SJCRH30 (cell line): ENCODE results near the gene BMP7. TPM values are rescaled to one million over a fixed set of nuclear protein-coding genes. Genes with fewer than 3 reads are reported as not detected.

ENCODE experiments used
- DNase-seq, 2 experiments: peaks; one replicate each; pipeline ENCODE4 v3.0.0-alpha.2; 2015 to 2020
- H3K27ac ChIP-seq: fragments of 250-450 bp; sonication (Bioruptor Pico); 2 replicates; pipeline ENCODE4 v1.5.1; 2020; ENCODE audit warnings: mild to moderate bottlenecking, moderate library complexity
- H3K27me3 ChIP-seq: fragments of 250-450 bp; sonication (Bioruptor Pico); 2 replicates; pipeline ENCODE4 v1.5.1; 2020; ENCODE audit warnings: mild to moderate bottlenecking, moderate library complexity
- H3K36me3 ChIP-seq: fragments of 250-450 bp; sonication (Bioruptor Pico); 2 replicates; pipeline ENCODE4 v1.5.1; 2020; ENCODE audit warnings: mild to moderate bottlenecking, moderate library complexity
- H3K4me1 ChIP-seq: fragments of 250-450 bp; sonication (Bioruptor Pico); 2 replicates; pipeline ENCODE4 v1.5.1; 2020; ENCODE audit warnings: mild to moderate bottlenecking, moderate library complexity
- H3K4me3 ChIP-seq: fragments of 250-450 bp; sonication (Bioruptor Pico); 2 replicates; pipeline ENCODE4 v1.5.1; 2020; ENCODE audit warnings: mild to moderate bottlenecking, moderate library complexity
- H3K9me3 ChIP-seq: fragments of 250-450 bp; sonication (Bioruptor Pico); replicated peaks from 2 replicates; pipeline ENCODE4 v1.5.1; 2020; ENCODE audit warnings: mild to moderate bottlenecking, moderate library complexity
- total RNA-seq: library from RNA; depleted of rRNA; stranded (reverse); fragments of >200 nt; shearing (Covaris generic); gene quantifications from 2 replicates; pipeline ENCODE4 v1.2.3, GENCODE V29; 2014; rRNA removed

Gene BMP7
- total RNA-seq, 1 experiment from 2014 or later: 15.6 TPM

- H3K4me3 ChIP-seq: no peak overlapping the region
- DNase-seq: no peak
- H3K36me3 ChIP-seq: no peaks in the 10 kb centered on the region
- no peaks in the 10 kb centered on the region; the same call in 1 of the 2 replicates for H3K9me3 ChIP-seq
- no peak overlapping the region for H3K27ac ChIP-seq
- no peaks in the 10 kb centered on the region for H3K27me3 ChIP-seq
- peaks cover 32% of the 10 kb centered on the region for H3K4me1 ChIP-seq
These were observed 136.2 kb downstream of the BMP7 start for GRCh38 chr20:57130160-57130772.

DNA sequence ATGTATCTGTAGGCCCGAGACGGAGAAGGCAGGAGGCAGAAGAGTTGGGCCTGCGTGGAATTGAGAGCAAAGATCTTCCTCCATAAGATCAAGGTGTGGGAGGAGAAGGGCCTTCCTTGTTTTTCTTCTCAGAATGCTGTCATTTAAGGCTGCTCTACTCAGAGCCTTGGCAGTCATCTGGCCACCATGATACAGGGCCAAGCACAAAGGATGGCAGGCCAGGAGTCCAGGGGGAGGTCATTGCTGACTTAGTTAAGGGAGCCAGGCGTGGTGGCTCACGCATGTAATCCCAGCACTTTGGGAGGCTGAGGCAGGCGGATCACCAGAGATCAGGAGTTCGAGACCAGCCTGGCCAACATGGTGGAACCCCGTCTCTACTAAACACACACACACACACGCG lies 137.1 kb downstream of the BMP7 start:
- H3K4me1 ChIP-seq: peaks cover 34% of the 10 kb centered on the region
- no peak overlapping the region for H3K4me3 ChIP-seq
- no peaks in the 10 kb centered on the region for H3K9me3 ChIP-seq
- H3K27me3 ChIP-seq: no peaks in the 10 kb centered on the region
- no peaks in the 10 kb centered on the region for H3K36me3 ChIP-seq
- no peak for DNase-seq
- H3K27ac ChIP-seq: no peak overlapping the region

- H3K27me3 ChIP-seq: no peaks in the 10 kb centered on the region
- H3K9me3 ChIP-seq: peaks cover 4% of the 10 kb centered on the region; the same call in 1 of the 2 replicates
- no peak for DNase-seq
- no peaks in the 10 kb centered on the region for H3K36me3 ChIP-seq
- no peak overlapping the region for H3K27ac ChIP-seq
- peaks cover 32% of the 10 kb centered on the region for H3K4me1 ChIP-seq
- no peak overlapping the region for H3K4me3 ChIP-seq
These were observed 138.2 kb downstream of the BMP7 start for GRCh38 chr20:57128044-57128757.

- no peaks in the 10 kb centered on the region for H3K36me3 ChIP-seq
- H3K27ac ChIP-seq: no peak overlapping the region
- no peak overlapping the region for H3K4me3 ChIP-seq
- peaks cover 4% of the 10 kb centered on the region; the same call in 1 of the 2 replicates for H3K9me3 ChIP-seq
- H3K27me3 ChIP-seq: no peaks in the 10 kb centered on the region
- no peak for DNase-seq
- peaks cover 34% of the 10 kb centered on the region for H3K4me1 ChIP-seq
These were observed 139.9 kb downstream of the BMP7 start for GRCh38 chr20:57126481-57127092.

DNA sequence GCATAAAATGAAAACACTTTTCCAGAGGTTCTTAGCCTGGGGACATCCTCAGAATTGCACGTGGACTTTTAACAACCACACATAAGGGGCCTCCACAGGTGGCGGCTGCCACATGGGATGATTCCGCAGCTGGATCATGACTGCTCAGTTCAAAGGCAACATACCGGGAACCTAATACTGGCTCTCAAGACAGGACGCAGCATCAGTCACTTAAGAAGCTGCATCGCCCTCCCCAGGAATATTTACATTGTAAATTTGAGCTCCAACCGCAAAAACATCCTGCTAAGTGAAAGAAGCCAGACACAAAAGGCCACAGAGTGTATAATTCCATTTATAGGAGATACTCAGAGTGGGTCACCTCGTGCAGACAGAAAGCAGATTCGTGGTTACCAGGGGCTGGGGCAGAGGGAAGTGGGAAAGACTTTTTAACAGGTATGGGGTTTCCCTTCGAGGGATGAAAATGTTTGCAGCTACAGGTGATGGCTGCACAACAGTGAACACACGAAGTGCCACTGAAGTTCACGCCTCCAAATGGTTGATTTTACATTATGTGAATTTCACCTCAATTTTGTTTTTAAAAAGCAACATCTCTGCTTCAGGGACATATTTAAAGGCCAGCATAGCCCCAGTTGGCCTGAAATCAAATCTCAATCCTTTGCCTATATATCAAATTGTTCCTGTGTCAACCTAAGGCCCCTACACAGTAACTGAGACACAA lies 141.5 kb downstream of the BMP7 start:
- Histone ChIP-seq H3K27me3 (no peaks in the 10 kb centered on the region), H3K27ac (no peak overlapping the region; the same call in 1 of the 2 replicates), H3K4me1 (peaks cover 34% of the 10 kb centered on the region), H3K9me3 (peaks cover 4% of the 10 kb centered on the region; the same call in 1 of the 2 replicates), H3K4me3 (no peak overlapping the region), H3K36me3 (no peaks in the 10 kb centered on the region)
- DNase-seq: peak; percentile 74 to 85

- Histone ChIP-seq H3K9me3 (peaks cover 4% of the 10 kb centered on the region; the same call in 1 of the 2 replicates), H3K36me3 (no peaks in the 10 kb centered on the region), H3K27ac (no peak overlapping the region), H3K4me3 (no peak overlapping the region), H3K27me3 (no peaks in the 10 kb centered on the region), H3K4me1 (peaks cover 34% of the 10 kb centered on the region)
- DNase-seq: peak; percentile 33 to 59
These were observed 142.1 kb downstream of the BMP7 start for GRCh38 chr20:57124366-57124765.

- DNase-seq: no peak
- Histone ChIP-seq H3K27ac (no peak overlapping the region), H3K36me3 (no peaks in the 10 kb centered on the region)
These were observed 142.9 kb downstream of the BMP7 start for GRCh38 chr20:57123504-57123903.

DNA sequence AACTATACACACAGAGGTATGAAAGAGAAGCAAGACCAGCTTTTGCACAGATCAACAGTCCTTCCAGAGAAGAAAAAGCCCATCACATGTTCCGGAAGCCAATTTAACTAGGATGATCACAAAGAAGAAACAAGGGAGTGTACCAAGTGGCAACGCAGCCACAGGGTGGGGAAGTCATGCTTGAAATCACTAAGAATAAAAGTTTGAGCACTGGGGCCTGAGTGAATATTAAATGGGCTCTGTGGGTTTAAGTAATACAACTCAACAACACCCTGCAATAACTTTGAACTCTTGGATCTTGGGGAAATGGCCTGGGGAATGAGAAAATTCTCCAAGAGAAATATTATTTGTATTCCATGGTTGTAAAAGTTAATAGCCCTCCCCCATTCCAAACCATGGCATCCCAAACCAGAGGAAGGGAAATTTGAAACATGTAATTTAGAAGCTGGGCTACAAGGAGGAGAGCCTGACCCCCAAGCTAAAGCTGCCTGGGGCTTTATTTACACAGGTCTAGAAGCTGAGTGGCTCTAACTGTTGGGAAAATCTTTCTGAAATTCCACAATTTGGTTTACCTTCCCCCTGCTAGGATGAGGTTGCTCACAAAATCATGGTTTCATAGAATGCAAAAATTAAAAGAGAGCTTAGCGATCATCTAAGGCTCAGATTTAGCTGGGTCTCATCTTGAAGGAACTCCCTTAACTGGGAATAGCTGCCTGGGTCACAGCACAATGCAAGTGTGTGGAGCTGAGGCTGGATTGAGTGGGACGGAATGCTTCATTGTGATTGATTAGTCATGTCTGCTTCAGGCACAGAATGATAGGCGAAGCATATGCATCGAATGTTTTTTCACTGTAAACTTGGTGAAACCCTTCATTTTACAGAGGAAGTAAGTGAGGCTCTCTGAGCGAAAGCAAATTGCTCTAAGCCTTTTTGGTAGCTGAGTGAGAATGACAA lies 143.6 kb downstream of the BMP7 start:
- H3K4me3 ChIP-seq: no peak overlapping the region

More at GRCh38 chr20:57123504-57123903, 142.9 kb downstream of the BMP7 start:
- no peaks in the 10 kb centered on the region for H3K27me3 ChIP-seq
- H3K4me1 ChIP-seq: peaks cover 34% of the 10 kb centered on the region
- peaks cover 4% of the 10 kb centered on the region; the same call in 1 of the 2 replicates for H3K9me3 ChIP-seq
- no peak overlapping the region for H3K4me3 ChIP-seq

GRCh38 chr20:57118964-57119363 lies 147.5 kb downstream of the BMP7 start:
- Histone ChIP-seq H3K4me3 (no peak overlapping the region), H3K9me3 (peaks cover 4% of the 10 kb centered on the region; the same call in 1 of the 2 replicates), H3K4me1 (peaks cover 13% of the 10 kb centered on the region; the same call in 1 of the 2 replicates), H3K27me3 (no peaks in the 10 kb centered on the region), H3K27ac (no peak overlapping the region), H3K36me3 (no peaks in the 10 kb centered on the region)
- DNase-seq: no peak

More for the DNA sequence above, 143.6 kb downstream of the BMP7 start:
- Histone ChIP-seq H3K4me1 (peaks cover 34% of the 10 kb centered on the region), H3K27me3 (no peaks in the 10 kb centered on the region), H3K27ac (no peak overlapping the region), H3K9me3 (peaks cover 4% of the 10 kb centered on the region; the same call in 1 of the 2 replicates), H3K36me3 (no peaks in the 10 kb centered on the region)
- DNase-seq: no peak

Other genes with a start within 250 kb of the BMP7 start
- gene SPO11, start 63.2 kb upstream of the BMP7 start, total RNA-seq: not detected in 2 replicates
- gene RAE1, start 84.6 kb upstream of the BMP7 start, total RNA-seq: 112 and 119 TPM in 2 replicates
- gene RBM38, start 124.8 kb upstream of the BMP7 start, total RNA-seq: 181 and 190 TPM in 2 replicates